OCI-LY3 (cell line): Measurements from ENCODE around the gene GABRB2.

Experiments
- EZH2phosphoT487 ChIP-seq: fragments of 200-600 bp; shearing (Covaris generic); IDR thresholded peaks from 2 replicates; pipeline ENCODE4 v1.6.1; 2018; ENCODE audit warnings: antibody characterized with exemption, mixed run types, low read depth
- TF ChIP-seq, protein P1 (sequence below): fragments of 200-600, 300-600 bp; sonication (generic); IDR thresholded peaks from 2 replicates; pipeline ENCODE4 v1.5.1; 2014; ENCODE audit warnings: antibody characterized with exemption, low read length, low read depth

DNA sequence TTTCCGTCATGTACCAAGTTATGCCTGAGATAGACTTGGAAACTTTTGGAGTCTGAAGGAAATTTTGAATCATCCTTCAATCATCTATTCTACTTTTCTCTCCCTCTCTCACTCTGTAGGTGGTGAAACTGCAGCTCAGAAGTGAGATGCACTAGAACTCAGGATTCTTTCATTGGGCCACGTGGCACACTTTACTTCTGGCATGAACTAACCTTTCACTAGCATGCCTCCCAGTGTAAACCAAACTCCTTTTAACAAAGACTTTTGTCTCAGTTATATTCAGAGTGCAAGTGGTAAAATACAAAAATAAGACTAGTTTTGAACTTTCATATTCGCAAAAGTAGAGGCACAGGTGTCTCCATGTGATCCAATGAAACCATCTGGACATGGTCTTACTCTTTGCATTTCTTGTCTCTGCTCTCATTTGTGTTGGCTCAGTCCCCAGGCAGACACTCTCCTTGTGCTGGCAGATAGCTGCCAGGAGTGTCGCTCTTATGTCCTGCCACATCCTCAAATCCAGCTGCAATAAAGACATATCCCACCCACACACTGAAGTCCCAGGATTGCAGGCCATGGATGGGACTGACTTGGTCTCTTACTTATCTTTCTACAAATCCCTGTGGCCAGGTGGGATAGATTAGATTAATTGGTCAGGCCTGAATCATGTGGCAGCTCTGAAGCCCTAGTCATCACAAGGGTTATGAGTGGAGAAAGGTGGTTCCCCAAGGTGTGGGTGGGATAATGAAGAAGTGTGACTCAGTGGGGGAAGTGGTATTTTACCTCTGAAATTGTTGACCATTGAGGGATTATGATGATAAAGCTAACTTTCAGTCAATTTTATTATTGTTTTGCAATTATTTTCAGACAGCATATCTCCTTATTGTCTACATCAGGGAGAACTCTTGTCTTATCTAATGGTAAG lies 267.5 kb downstream of the GABRB2 start:
- TF ChIP-seq, protein P1, sequence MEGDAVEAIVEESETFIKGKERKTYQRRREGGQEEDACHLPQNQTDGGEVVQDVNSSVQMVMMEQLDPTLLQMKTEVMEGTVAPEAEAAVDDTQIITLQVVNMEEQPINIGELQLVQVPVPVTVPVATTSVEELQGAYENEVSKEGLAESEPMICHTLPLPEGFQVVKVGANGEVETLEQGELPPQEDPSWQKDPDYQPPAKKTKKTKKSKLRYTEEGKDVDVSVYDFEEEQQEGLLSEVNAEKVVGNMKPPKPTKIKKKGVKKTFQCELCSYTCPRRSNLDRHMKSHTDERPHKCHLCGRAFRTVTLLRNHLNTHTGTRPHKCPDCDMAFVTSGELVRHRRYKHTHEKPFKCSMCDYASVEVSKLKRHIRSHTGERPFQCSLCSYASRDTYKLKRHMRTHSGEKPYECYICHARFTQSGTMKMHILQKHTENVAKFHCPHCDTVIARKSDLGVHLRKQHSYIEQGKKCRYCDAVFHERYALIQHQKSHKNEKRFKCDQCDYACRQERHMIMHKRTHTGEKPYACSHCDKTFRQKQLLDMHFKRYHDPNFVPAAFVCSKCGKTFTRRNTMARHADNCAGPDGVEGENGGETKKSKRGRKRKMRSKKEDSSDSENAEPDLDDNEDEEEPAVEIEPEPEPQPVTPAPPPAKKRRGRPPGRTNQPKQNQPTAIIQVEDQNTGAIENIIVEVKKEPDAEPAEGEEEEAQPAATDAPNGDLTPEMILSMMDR = no peak
- TF ChIP-seq EZH2phosphoT487 = no peak
